RPMI8226 (cell line): ENCODE measurements around the gene IPO11.
"Not testable (repeated sequence)": the region's sequence is repeated elsewhere in the genome, so short reads cannot be mapped to it uniquely, and the experiment has no call there.

ENCODE experiments used
- DNase-seq: peaks from one replicate; pipeline ENCODE4 v3.0.0-alpha.2; 2015

Gene IPO11

GRCh38 chr5:62457071-62457470 is 44.5 kb downstream of the IPO11 start:
- no peak for DNase-seq

- DNase-seq = peak; percentile 74
These were observed 48.0 kb downstream of the IPO11 start for GRCh38 chr5:62460578-62460983.

- no peak for DNase-seq
These were observed 49.0 kb downstream of the IPO11 start for GRCh38 chr5:62461561-62461960.

GRCh38 chr5:62465985-62466925 is 53.7 kb downstream of the IPO11 start:
- DNase-seq = no peak

GRCh38 chr5:62473209-62473608 is 60.6 kb downstream of the IPO11 start:
- no peak for DNase-seq

- no peak for DNase-seq
These were observed 62.5 kb downstream of the IPO11 start for GRCh38 chr5:62475072-62475471.

- DNase-seq = no peak
These were observed 65.2 kb downstream of the IPO11 start for GRCh38 chr5:62477801-62478200.

GRCh38 chr5:62483556-62483955 is 71.0 kb downstream of the IPO11 start:
- no peak for DNase-seq

GRCh38 chr5:62486672-62487071 is 74.1 kb downstream of the IPO11 start:
- DNase-seq = no peak

GRCh38 chr5:62488531-62488930 is 76.0 kb downstream of the IPO11 start:
- no peak for DNase-seq

- no peak for DNase-seq
These were observed 76.9 kb downstream of the IPO11 start for GRCh38 chr5:62489471-62489870.

- DNase-seq = peak; percentile 88
These were observed 82.2 kb downstream of the IPO11 start for GRCh38 chr5:62494772-62495171.

DNA sequence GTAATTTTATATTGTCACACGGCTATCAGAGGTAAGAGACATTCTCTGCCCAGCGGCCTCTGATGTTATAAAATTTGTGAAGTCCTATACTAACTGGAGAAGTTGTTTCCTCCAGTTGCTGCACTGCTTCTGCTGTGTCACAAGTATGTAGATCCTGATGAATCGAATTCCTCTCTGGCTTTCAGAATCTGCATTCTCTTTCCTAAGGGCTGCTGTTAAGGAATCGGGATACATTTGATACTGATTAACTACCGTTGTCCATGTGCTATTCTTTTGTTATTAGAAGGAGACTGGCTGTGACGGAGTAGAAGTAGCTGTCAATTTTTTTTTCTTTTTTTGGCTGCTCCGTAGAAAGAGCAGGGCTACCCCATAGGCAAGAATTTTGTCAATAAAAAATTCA is 84.3 kb downstream of the IPO11 start:
- DNase-seq = no peak

DNA sequence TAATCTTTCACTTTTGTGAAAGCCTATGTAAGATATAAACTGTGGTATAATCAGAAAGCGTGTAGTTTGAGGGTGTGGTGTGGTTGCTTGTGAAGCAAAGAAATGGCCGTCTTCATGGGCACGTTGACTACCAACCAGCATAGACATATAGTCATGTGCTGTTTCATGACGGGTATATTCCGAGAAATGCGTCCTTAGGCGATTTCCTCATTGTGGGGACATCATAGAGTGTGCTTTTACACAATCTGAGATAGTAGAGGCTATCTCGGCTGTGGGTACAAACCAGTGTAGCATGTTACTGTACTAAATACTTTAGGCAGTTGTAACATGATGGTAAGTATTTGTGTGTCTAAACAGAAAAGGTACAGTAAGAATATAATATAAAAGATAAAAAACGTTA is 86.4 kb downstream of the IPO11 start:
- no peak for DNase-seq

- DNase-seq = no peak
These were observed 87.2 kb downstream of the IPO11 start for GRCh38 chr5:62499756-62500155.

DNA sequence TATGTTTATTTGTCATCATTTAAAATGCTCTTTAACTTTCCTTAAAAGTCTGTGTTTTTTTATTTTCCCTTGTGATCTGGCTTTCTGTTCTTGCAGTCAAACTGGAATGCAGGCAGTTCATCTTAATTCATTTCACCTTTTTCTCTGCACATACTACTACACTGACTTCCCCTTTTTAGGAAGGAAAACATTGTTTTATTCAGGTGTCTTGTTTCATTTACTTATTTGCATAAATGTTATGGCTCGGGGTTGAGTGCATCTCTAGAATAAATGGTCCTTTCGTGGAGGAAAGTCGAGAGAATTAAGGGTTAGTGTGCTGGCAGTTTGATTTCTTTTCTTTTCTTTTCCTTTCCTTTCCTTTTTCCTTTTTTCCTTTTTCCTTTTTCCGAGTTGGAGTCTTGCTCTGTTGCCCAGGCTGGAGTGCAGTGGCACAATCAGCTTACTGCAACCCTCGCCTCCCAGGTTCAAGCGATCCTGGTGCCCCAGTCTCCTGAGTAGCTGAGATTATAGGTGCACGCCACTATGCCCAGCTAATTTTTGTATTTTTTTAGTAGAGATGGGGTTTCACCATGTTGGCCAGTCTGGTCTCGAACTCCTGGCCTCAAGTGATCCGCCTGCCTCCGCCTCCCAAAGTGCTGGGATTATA is 90.0 kb downstream of the IPO11 start:
- DNase-seq = no peak

GRCh38 chr5:62504129-62504528 is 91.6 kb downstream of the IPO11 start:
- DNase-seq = no peak

DNA sequence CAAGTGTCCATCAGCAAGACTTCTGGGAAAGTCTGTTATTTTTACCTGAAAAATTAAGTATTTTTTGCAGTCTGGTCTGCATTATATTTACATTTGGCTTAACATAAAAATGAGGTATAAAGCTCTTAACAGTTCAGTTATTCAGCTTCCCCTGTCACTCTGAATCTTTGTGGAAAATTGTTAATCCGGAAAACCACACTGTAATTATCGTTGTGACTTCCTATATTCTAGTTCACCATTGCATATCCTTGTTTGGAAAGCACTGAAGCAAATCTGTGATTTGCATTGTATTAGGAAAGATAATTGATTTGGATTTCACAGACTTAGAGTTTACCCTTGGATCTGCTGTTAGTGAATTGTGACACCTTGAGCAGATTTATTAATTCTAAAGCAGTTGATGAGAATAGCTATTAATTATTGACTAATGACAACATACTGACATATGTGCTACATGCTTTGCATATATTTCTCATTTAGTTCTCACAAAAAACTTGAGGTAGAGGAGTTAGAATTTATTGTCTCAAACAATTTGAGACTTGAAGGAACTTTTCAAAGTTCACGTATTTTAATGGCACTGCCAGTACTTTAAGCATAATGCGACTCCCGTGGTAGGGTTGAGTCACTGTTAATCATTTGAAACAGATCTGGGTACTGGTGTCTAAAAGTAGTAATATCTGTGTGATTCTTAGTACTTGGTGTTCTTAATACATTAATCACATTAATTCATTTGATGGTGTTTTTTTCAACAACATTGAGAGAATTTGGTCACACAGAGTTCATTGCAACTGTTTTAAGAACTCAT is 94.3 kb downstream of the IPO11 start:
- no peak for DNase-seq

GRCh38 chr5:62508760-62509159 is 96.2 kb downstream of the IPO11 start:
- DNase-seq = not testable (repeated sequence)

GRCh38 chr5:62509806-62510205 is 97.2 kb downstream of the IPO11 start:
- DNase-seq = no peak

DNA sequence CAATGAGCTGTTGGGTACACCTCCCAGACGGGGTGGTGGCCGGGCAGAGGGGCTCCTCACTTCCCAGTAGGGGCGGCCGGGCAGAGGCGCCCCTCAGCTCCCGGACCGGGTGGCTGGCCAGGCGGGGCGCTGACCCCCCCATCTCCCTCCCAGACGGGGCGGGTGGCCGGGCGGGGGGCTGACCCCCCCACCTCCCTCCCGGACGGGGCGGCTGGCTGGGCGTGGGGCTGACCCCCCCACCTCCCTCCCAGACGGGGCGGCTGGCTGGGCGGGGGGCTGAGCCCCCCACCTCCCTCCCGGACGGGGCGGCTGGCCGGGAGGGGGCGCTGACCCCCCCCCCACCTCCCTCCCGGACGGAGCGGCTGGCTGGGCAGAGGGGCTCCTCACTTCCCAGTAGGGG is 100.5 kb downstream of the IPO11 start:
- DNase-seq = not testable (repeated sequence)

GRCh38 chr5:62514510-62515119 is 102.1 kb downstream of the IPO11 start:
- peak; percentile 26 for DNase-seq

- DNase-seq = not testable (repeated sequence)
These were observed 108.2 kb downstream of the IPO11 start for GRCh38 chr5:62520812-62521211.
